ENCODE data around the gene MT1H.

MT1H gene

GRCh38 chr16:56636616-56637413, 32.8 kb upstream of the MT1H start:
- DNase-seq (ENCODE audit: low read depth, low spot score), result no peak

- no peak for DNase-seq (ENCODE audit: low read depth, low spot score)
Observed at GRCh38 chr16:56637814-56638750, 31.5 kb upstream of the MT1H start, which contains the start of gene MT1A. Gene MT1A (plus strand): TSS chr16:56638666. CDS start chr16:56638739, 73 bp downstream.

GRCh38 chr16:56639045-56639444, 30.6 kb upstream of the MT1H start:
- DNase-seq (ENCODE audit: low read depth, low spot score), result no peak

GRCh38 chr16:56640076-56640475, 29.5 kb upstream of the MT1H start:
- no peak for DNase-seq (ENCODE audit: low read depth, low spot score)

- DNase-seq (ENCODE audit: low read depth, low spot score), result no peak
Observed at GRCh38 chr16:56641166-56641565, 28.4 kb upstream of the MT1H start.

- no peak for DNase-seq (ENCODE audit: low read depth, low spot score)
Observed at GRCh38 chr16:56643080-56643778, 26.4 kb upstream of the MT1H start.

- DNase-seq (ENCODE audit: low read depth, low spot score), result no peak
Observed at GRCh38 chr16:56643833-56644232, 25.8 kb upstream of the MT1H start.

- no peak for DNase-seq (ENCODE audit: low read depth, low spot score)
Observed at GRCh38 chr16:56645311-56645710, 24.3 kb upstream of the MT1H start.

- DNase-seq (ENCODE audit: low read depth, low spot score), result no peak
Observed at GRCh38 chr16:56645838-56646237, 23.8 kb upstream of the MT1H start.

- DNase-seq (ENCODE audit: low read depth, low spot score), result no peak
Observed at GRCh38 chr16:56647641-56648431, 21.8 kb upstream of the MT1H start.

- no peak for DNase-seq (ENCODE audit: low read depth, low spot score)
Observed at GRCh38 chr16:56649271-56649670, 20.3 kb upstream of the MT1H start.

- no peak for DNase-seq (ENCODE audit: low read depth, low spot score)
Observed at GRCh38 chr16:56649820-56650219, 19.8 kb upstream of the MT1H start.

GRCh38 chr16:56651586-56651985, 18.0 kb upstream of the MT1H start, which contains the start of gene MT1B:
Gene MT1B (plus strand): TSS chr16:56651886. CDS start chr16:56651954, 68 bp downstream.
- DNase-seq (ENCODE audit: low read depth, low spot score), result no peak

- no peak for DNase-seq (ENCODE audit: low read depth, low spot score)
Observed at GRCh38 chr16:56652600-56652999, 17.0 kb upstream of the MT1H start.

GRCh38 chr16:56653218-56653617, 16.4 kb upstream of the MT1H start:
- no peak for DNase-seq (ENCODE audit: low read depth, low spot score)

GRCh38 chr16:56657555-56658326, 11.9 kb upstream of the MT1H start, which contains the start of gene MT1F:
Gene MT1F (plus strand): TSS chr16:56657959. CDS start chr16:56658059, 100 bp downstream.
- no peak for DNase-seq (ENCODE audit: low read depth, low spot score)

- no peak for DNase-seq (ENCODE audit: low read depth, low spot score)
Observed at GRCh38 chr16:56658327-56658875, 11.2 kb upstream of the MT1H start.

GRCh38 chr16:56662357-56663354, 7.0 kb upstream of the MT1H start:
- no peak for DNase-seq (ENCODE audit: low read depth, low spot score)

GRCh38 chr16:56664506-56664905, 5.1 kb upstream of the MT1H start:
- DNase-seq (ENCODE audit: low read depth, low spot score), result no peak

Measured in iPS DF 19.7 (cell line).